K562 (cell line): Measurements from ENCODE around the gene SLC19A2. TPM values are rescaled to one million over a fixed set of nuclear protein-coding genes. Genes with fewer than 3 reads are reported as not detected.

Experiments used
- ARID3A ChIP-seq: IDR thresholded peaks from 2 replicates; pipeline ENCODE4 v1.6.1; 2012; ENCODE audit warnings: low read depth, low read length, improper control_type of control experiment, borderline replicate concordance
- ATF7 ChIP-seq: fragments of 450-650 bp; IDR thresholded peaks from 2 replicates; pipeline ENCODE4 v1.7.1; 2014; ENCODE audit warnings: mild to moderate bottlenecking, moderate library complexity
- BRD9 ChIP-seq: fragments of 450-650 bp; IDR thresholded peaks from 2 replicates; pipeline ENCODE4 v1.6.1; 2018; ENCODE audit warnings: low read depth; ENCODE audit not compliant: partially characterized antibody
- ERF ChIP-seq: fragments of 450-650 bp; formaldehyde crosslinking; IDR thresholded peaks from 2 replicates; pipeline ENCODE4 v1.4.0; 2020; ENCODE audit warnings: mild to moderate bottlenecking, mixed read lengths
- GABPA ChIP-seq: fragments of 200-800 bp; sonication (Bioruptor generic); conservative IDR thresholded peaks from 2 replicates; pipeline ENCODE4 v1.6.1; 2016; ENCODE audit warnings: low read depth, missing genetic modification characterization, missing compliant biosample characterization
- IRF1 ChIP-seq: sonication (generic); formaldehyde crosslinking; IDR thresholded peaks from 2 replicates; pipeline ENCODE4 v1.8.0; 2022; ENCODE audit warnings: missing genetic modification reagents, mild to moderate bottlenecking, borderline replicate concordance
- KDM5B ChIP-seq: fragments of 200-600 bp; sonication (generic); IDR thresholded peaks from 2 replicates; pipeline ENCODE4 v1.6.1; 2012; ENCODE audit warnings: low read depth, mild to moderate bottlenecking, moderate library complexity, low read length, control low read depth, inconsistent platforms; ENCODE audit not compliant: insufficient replicate concordance
- LCOR ChIP-seq: sonication (generic); formaldehyde crosslinking; IDR thresholded peaks from 2 replicates; pipeline ENCODE4 v1.8.0; 2022; ENCODE audit warnings: mild to moderate bottlenecking, missing genetic modification reagents
- LEF1 ChIP-seq: fragments of 450-650 bp; IDR thresholded peaks from 2 replicates; pipeline ENCODE4 v1.6.1; 2016; ENCODE audit warnings: mild to moderate bottlenecking
- MEF2D ChIP-seq: conservative IDR thresholded peaks from 2 replicates; pipeline ENCODE4 v1.6.1; 2016; ENCODE audit warnings: low read depth, missing genetic modification characterization, missing compliant biosample characterization
- MGA ChIP-seq: fragments of 450-650 bp; IDR thresholded peaks from 2 replicates; pipeline ENCODE4 v1.6.1; 2016; ENCODE audit warnings: mild to moderate bottlenecking, moderate library complexity
- NBN ChIP-seq: fragments of 450-650 bp; IDR thresholded peaks from 2 replicates; pipeline ENCODE4 v1.6.1; 2016; ENCODE audit warnings: low read depth, mild to moderate bottlenecking
- ZNF124 ChIP-seq: sonication (generic); formaldehyde crosslinking; IDR thresholded peaks from 2 replicates; pipeline ENCODE4 v1.8.1; 2022; ENCODE audit warnings: missing genetic modification reagents
- polyA plus RNA-seq, 8 experiments: library from polyadenylated mRNA; depleted of rRNA in 4 of 8; stranded (reverse) in 5 of 8; unstranded in 3 of 8; fragments of >200 nt; fragmentation: Nextera tagmentation in 2 of 8; fragmentation: Illumina TruSeq in 1 of 8; extraction: Ambion mirVana in 2 of 8; extraction: Trizol in 1 of 8; gene quantifications; 2 replicates each; pipeline versions ENCODE4 v1.2.1 to v1.2.3, GENCODE V29; 2011 to 2014; ENCODE audit warnings: inconsistent platforms in 1 of 8, missing spikeins in 1 of 8
- total RNA-seq, 7 experiments: library from RNA; depleted of rRNA in 6 of 7; stranded (reverse); fragments of >200 nt in 6 of 7; fragmentation: Illumina TruSeq in 2 of 7; extraction: Trizol in 2 of 7; gene quantifications; 2 replicates each; pipeline versions ENCODE4 v1.2.1 to v1.2.3, GENCODE V29; 2011 to 2021; ENCODE audit warnings: low replicate concordance in 1 of 7

SLC19A2 gene
- total and polyA plus RNA-seq, 9 of the 15 experiments (the other 6 are each of a cell fraction or from before 2014, with no cell fraction given), result 7.4 to 42.8 (median 19.2) TPM

- TF ChIP-seq ARID3A (peak; percentile 28; the same call in 1 of the 2 replicates), ERF (CRISPR knock-in tag) (no peak), BRD9 (peak; percentile 46), MEF2D (peak; percentile 87), GABPA (tag) (peak; percentile 77), NBN (peak; percentile 60; the same call in 1 of the 2 replicates), IRF1 (CRISPR knock-in tag) (no peak), LEF1 (peak; percentile 84), ATF7 (0 out of 2 replicates have a peak, but pooled peaks have one; percentile 24), KDM5B (peak; percentile 55), ZNF124 (no peak), MGA (0 out of 2 replicates have a peak, but pooled peaks have one; percentile 51), LCOR (CRISPR knock-in tag) (peak; percentile 63; the same call in 1 of the 2 replicates)
Measured at GRCh38 chr1:169508432-169509338, 22.9 kb upstream of the SLC19A2 start (continued).
